ENCODE measurements around the gene PSME1.

- TF ChIP-seq, protein P1, sequence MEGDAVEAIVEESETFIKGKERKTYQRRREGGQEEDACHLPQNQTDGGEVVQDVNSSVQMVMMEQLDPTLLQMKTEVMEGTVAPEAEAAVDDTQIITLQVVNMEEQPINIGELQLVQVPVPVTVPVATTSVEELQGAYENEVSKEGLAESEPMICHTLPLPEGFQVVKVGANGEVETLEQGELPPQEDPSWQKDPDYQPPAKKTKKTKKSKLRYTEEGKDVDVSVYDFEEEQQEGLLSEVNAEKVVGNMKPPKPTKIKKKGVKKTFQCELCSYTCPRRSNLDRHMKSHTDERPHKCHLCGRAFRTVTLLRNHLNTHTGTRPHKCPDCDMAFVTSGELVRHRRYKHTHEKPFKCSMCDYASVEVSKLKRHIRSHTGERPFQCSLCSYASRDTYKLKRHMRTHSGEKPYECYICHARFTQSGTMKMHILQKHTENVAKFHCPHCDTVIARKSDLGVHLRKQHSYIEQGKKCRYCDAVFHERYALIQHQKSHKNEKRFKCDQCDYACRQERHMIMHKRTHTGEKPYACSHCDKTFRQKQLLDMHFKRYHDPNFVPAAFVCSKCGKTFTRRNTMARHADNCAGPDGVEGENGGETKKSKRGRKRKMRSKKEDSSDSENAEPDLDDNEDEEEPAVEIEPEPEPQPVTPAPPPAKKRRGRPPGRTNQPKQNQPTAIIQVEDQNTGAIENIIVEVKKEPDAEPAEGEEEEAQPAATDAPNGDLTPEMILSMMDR (IDR thresholded peaks at IDR 0.05; ENCODE audit: extremely low read depth in 1 of 2, insufficient read depth in 1 of 2, low read depth in 1 of 2, low read length in 2 of 2), result no peak
- TF ChIP-seq POLR2A (IDR thresholded peaks at IDR 0.05; ENCODE audit: low read depth, low read length) (no peak), EZH2 (IDR thresholded peaks at IDR 0.05; ENCODE audit: borderline replicate concordance, low read depth, low read length, severe bottlenecking) (no peak), POLR2AphosphoS5 (IDR thresholded peaks at IDR 0.05; ENCODE audit: insufficient read depth, low read depth, low read length) (no peak), MAX (IDR thresholded peaks at IDR 0.05; ENCODE audit: insufficient read depth, insufficient read length) (no peak)
Observed at GRCh38 chr14:24092505-24093206, 43.3 kb upstream of the PSME1 start.

Measured in endothelial cell of umbilical vein (primary cell).